Prostate gland (tissue), 2 donors: Measurements from ENCODE around the gene GOLGA2. TPM values are rescaled to one million over a fixed set of nuclear protein-coding genes. Genes with fewer than 3 reads are reported as not detected.

Experiments used
- DNase-seq: peaks from one replicate; pipeline ENCODE4 v3.0.0-alpha.2; 2019; ENCODE audit warnings: low spot score
- H3K27ac ChIP-seq, 2 donors: fragments of 200-600 bp; sonication (generic); 2 replicates each; pipeline ENCODE4 v1.5.1; 2017 to 2019
- H3K27me3 ChIP-seq: fragments of 200-600 bp; sonication (generic); replicated peaks from 2 replicates; pipeline ENCODE4 v1.5.1; 2019; ENCODE audit not compliant: insufficient read depth
- H3K36me3 ChIP-seq, 2 donors: fragments of 200-600 bp; sonication (generic); 1 replicate in 1 of 2; 2 replicates in 1 of 2; pipeline versions ENCODE4 v1.5.1 to v1.8.1; 2017 to 2019
- H3K4me1 ChIP-seq: fragments of 200-600 bp; sonication (generic); replicated peaks from 2 replicates; pipeline ENCODE4 v1.5.1; 2019
- H3K4me3 ChIP-seq, 2 donors: fragments of 200-600 bp; sonication (generic); 2 replicates each; pipeline ENCODE4 v1.5.1; 2017 to 2019
- H3K9me3 ChIP-seq: fragments of 200-600 bp; sonication (generic); 2 replicates; pipeline ENCODE4 v1.5.1; 2017
- POLR2A ChIP-seq: fragments of 450-650 bp; IDR thresholded peaks from one replicate; pipeline ENCODE4 v1.6.1; 2016; ENCODE audit warnings: antibody characterized with exemption, mild to moderate bottlenecking
- POLR2AphosphoS5 ChIP-seq: sonication (generic); formaldehyde crosslinking; IDR thresholded peaks from one replicate; pipeline ENCODE4 v1.6.1; 2017; ENCODE audit warnings: antibody characterized with exemption
- WGBS: methylation state at CpG from one replicate; pipeline ENCODE4 v1.1.5; 2018; 5-methylcytosine and 5-hydroxymethylcytosine counted together
- intact Hi-C: fragments of 100-400 bp; cut with DNase I; formaldehyde crosslinking; loops from one replicate; pipeline ENCODE4 v1.14.2; 2022
- total RNA-seq, 2 donors: library from RNA; depleted of rRNA; stranded (reverse); fragments of >200 nt; gene quantifications; one replicate each; pipeline ENCODE4 v1.1.0, GENCODE V29; 2016
- TF ChIP-seq, protein P1 (sequence below), 4 experiments: fragments of 200-600 bp in 2 of 4; fragments of 450-650 bp in 2 of 4; sonication (generic) in 2 of 4; IDR thresholded peaks; 1 replicate in 3 of 4; 2 replicates in 1 of 4; pipeline ENCODE4 v1.5.1; 2016 to 2019; ENCODE audit warnings: antibody characterized with exemption in 4 of 4, mild to moderate bottlenecking in 2 of 4, moderate library complexity in 2 of 4

The GOLGA2 gene
- total RNA-seq, 2 donors from 2014 or later = 92.1 to 147 TPM

DNA sequence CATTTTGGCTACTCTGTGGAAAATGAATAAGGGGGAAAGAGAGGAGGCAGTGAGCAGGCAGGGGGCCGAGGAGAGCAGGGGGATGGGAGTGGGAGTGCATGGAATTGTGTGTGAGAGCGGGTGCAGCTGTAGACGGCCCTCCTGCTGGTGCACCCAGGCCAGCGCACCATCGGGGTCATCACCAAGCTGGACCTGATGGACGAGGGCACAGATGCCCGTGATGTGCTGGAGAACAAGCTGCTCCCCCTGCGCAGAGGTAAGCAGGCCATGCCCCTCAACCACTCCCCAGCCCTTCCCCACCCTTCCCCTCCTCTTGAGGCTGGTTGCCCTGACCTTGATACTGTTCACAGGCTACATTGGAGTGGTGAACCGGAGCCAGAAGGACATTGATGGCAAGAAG, 56.0 kb downstream of the GOLGA2 start:
- Histone ChIP-seq H3K27ac (no peak overlapping the region), H3K9me3 (no peaks in the 10 kb centered on the region), H3K4me1 (no peaks in the 10 kb centered on the region), H3K27me3 (no peaks in the 10 kb centered on the region), H3K4me3 (no peak overlapping the region), H3K36me3 (no peaks in the 10 kb centered on the region)
- 74% methylated on average over 9 of the region's 9 CpGs for WGBS
- DNase-seq = no peak
- TF ChIP-seq, protein P1, sequence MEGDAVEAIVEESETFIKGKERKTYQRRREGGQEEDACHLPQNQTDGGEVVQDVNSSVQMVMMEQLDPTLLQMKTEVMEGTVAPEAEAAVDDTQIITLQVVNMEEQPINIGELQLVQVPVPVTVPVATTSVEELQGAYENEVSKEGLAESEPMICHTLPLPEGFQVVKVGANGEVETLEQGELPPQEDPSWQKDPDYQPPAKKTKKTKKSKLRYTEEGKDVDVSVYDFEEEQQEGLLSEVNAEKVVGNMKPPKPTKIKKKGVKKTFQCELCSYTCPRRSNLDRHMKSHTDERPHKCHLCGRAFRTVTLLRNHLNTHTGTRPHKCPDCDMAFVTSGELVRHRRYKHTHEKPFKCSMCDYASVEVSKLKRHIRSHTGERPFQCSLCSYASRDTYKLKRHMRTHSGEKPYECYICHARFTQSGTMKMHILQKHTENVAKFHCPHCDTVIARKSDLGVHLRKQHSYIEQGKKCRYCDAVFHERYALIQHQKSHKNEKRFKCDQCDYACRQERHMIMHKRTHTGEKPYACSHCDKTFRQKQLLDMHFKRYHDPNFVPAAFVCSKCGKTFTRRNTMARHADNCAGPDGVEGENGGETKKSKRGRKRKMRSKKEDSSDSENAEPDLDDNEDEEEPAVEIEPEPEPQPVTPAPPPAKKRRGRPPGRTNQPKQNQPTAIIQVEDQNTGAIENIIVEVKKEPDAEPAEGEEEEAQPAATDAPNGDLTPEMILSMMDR (IDR thresholded peaks at IDR 0.05) = no peak
- TF ChIP-seq POLR2A (no peak), POLR2AphosphoS5 (no peak)
- intact Hi-C loops = no loop called here

DNA sequence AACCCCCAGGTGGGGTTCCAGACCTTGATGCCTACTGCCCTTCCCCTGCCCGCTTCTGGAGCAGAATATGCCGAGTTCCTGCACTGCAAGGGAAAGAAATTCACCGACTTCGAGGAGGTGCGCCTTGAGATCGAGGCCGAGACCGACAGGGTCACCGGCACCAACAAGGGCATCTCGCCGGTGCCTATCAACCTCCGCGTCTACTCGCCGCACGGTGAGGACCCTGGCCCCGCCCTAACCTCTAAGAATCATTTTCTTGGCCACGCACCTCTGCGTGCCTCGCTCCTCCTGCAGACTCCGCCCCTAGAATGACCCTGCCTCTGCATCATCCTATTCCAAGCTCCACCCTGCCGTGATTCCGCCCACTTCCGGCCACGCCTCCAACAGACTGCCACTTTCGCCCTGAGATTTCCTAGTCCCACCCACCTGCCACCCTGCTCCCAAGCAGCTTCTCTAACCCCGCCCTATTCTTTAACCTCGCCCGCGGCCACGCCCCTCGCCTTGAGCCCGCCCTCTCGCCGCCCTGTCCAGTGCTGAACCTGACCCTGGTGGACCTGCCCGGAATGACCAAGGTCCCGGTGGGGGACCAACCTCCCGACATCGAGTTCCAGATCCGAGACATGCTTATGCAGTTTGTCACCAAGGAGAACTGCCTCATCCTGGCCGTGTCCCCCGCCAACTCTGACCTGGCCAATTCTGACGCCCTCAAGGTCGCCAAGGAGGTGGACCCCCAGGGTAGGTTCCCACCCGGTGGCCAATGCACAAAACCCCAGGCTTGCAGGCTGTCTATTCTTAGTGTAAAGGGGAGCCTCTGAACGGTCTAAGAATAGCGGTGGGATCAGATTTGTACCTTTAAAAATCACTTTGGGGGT, 57.1 kb downstream of the GOLGA2 start:
- 31% methylated on average over 47 of the region's 47 CpGs for WGBS
- DNase-seq = peak; percentile 93
- Histone ChIP-seq H3K4me1 (no peaks in the 10 kb centered on the region), H3K9me3 (no peaks in the 10 kb centered on the region), H3K4me3 (peak overlapping the region; percentile 18 to 24), H3K36me3 (no peaks in the 10 kb centered on the region), H3K27ac (peak overlapping the region in 1 of 2 donors; percentile 20), H3K27me3 (no peaks in the 10 kb centered on the region)
- peak; percentile 88 for TF ChIP-seq POLR2AphosphoS5
- TF ChIP-seq POLR2A = no peak
- TF ChIP-seq, protein P1 (IDR thresholded peaks at IDR 0.05) = peak in 1 of 4 experiments; percentile 14
- intact Hi-C loops = no loop called here

DNA sequence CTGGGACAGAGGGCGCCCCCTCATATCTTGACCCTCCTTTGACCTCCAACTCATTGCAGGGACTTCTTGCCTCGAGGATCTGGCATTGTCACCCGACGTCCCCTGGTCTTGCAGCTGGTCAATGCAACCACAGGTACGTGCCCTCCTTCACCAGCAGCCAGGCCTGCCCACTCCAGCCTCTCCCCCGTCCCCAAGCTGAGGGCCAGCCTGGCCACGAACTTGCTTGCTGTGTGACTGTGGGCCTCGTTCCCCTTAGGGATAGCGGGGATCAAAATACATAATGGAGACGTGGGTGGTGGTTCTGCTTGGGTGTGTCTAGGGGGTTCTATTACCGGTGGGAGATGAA, 57.7 kb downstream of the GOLGA2 start:
- Histone ChIP-seq H3K4me1 (no peaks in the 10 kb centered on the region), H3K27me3 (no peaks in the 10 kb centered on the region), H3K4me3 (peak overlapping the region; percentile 18 to 24), H3K36me3 (no peaks in the 10 kb centered on the region), H3K9me3 (no peaks in the 10 kb centered on the region), H3K27ac (no peak overlapping the region)
- intact Hi-C loops = no loop called here
- TF ChIP-seq POLR2A (no peak), POLR2AphosphoS5 (no peak)
- TF ChIP-seq, protein P1 (IDR thresholded peaks at IDR 0.05) = no peak
- 53% methylated on average over 11 of the region's 11 CpGs for WGBS
- no peak for DNase-seq

DNA sequence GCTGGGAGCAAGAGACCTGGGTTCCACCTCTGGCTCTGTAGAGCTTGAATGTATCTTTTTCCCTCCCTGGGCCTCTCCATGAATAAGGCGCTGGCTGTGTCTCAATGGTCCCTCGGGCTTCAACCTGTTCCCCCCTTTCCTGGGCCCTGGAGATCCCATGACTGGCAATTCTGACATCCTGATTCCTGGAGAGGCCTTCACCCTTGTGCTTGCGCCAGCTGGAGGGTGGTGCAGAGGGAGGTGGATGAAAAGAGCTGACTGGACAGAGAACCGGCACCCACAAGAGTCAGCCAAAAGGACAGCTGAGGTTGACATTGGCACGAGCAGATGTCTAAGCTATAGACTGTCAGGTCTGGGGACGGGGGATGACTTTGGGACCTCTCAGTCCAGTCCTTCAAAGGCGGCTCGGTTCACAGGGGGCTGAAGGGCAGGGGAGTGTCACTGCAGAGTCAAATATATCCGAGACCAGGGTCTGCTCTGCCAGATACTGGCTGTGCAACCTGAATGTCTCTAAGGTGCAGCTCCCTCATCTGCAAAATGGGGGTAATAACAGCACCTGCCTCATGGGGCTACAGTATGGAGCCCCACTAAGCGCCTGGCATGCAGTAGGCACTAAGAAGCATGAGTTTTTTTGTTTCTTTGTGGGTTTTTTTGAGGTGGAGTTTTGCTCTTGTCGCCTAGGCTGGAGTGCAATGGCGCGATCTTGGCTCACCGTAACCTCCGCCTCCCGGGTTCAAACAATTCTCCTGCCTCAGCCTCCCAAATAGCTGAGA, 58.8 kb downstream of the GOLGA2 start:
- Histone ChIP-seq H3K27me3 (no peaks in the 10 kb centered on the region), H3K4me1 (no peaks in the 10 kb centered on the region), H3K27ac (no peak overlapping the region), H3K9me3 (no peaks in the 10 kb centered on the region), H3K36me3 (no peaks in the 10 kb centered on the region), H3K4me3 (no peak overlapping the region)
- intact Hi-C loops = no loop called here
- 81% methylated on average over 16 of the region's 16 CpGs for WGBS
- TF ChIP-seq POLR2A (no peak), POLR2AphosphoS5 (no peak)
- TF ChIP-seq, protein P1 (IDR thresholded peaks at IDR 0.05) = no peak
- no peak for DNase-seq
